Activated naive CD8-positive, alpha-beta T cell treated with anti-CD3 and anti-CD28 coated beads, Interleukin-2, amount 10 ng/mL, durations not matched to agents 7 days and 5 days (primary cell): ENCODE data around the gene EZH1. TPM values are rescaled to one million over a fixed set of nuclear protein-coding genes. Genes with fewer than 3 reads are reported as not detected.

Source experiments
- ATAC-seq: fragments of 150-1000 bp; cut with Tn5 transposase; one replicate; pipeline ENCODE4 v1.10.0; 2021; ENCODE audit warnings: low read depth, moderate library complexity
- POLR2A ChIA-PET: fragments of 350-600 bp; sonication (Branson Sonifier 250); formaldehyde crosslinking; loops from one replicate; lab custom pipeline; 2021; ENCODE audit warnings: antibody characterized with exemption; lab: Charles Lee
- DNase-seq: peaks from one replicate; pipeline ENCODE4 v3.0.0; 2021
- H3K27ac Mint-ChIP-seq: one replicate; pipeline ENCODE4 v1.8.0; 2022; ENCODE audit warnings: mild to moderate bottlenecking, mixed read lengths
- H3K27me3 Mint-ChIP-seq: one replicate; pipeline ENCODE4 v1.8.0; 2022; ENCODE audit warnings: mild to moderate bottlenecking, moderate library complexity, mixed read lengths
- H3K36me3 Mint-ChIP-seq: one replicate; pipeline ENCODE4 v1.8.0; 2021; ENCODE audit warnings: mild to moderate bottlenecking, mixed read lengths
- H3K4me1 Mint-ChIP-seq: one replicate; pipeline ENCODE4 v1.8.0; 2021; ENCODE audit warnings: mixed read lengths
- H3K4me3 Mint-ChIP-seq: one replicate; pipeline ENCODE4 v1.8.0; 2022; ENCODE audit warnings: mild to moderate bottlenecking, moderate library complexity, mixed read lengths
- H3K9me3 Mint-ChIP-seq: one replicate; pipeline ENCODE4 v1.8.0; 2021; ENCODE audit warnings: mixed read lengths
- total RNA-seq, 2 experiments: library from RNA; stranded (reverse); gene quantifications; one replicate each; pipeline ENCODE4 v1.2.3, GENCODE V29; 2021

The EZH1 gene
- total RNA-seq, 2 experiments from 2014 or later: 83.1 to 98.4 TPM

GRCh38 chr17:42725143-42725542 is 19.7 kb downstream of the EZH1 start:
- POLR2A ChIA-PET: interaction anchor here (0.5 to 0.9 kb wide), 3 partner anchors 39 to 204 kb away, joined by 3 to 4 read pairs (median 4); partner anchors contain the start of gene VPS25
- Mint-ChIP-seq H3K27ac (no peak overlapping the region), H3K36me3 (peaks cover 23% of the 10 kb centered on the region), H3K9me3 (no peaks in the 10 kb centered on the region), H3K4me1 (no peaks in the 10 kb centered on the region), H3K4me3 (no peak overlapping the region), H3K27me3 (no peaks in the 10 kb centered on the region)
- DNase-seq (no peak), ATAC-seq (no peak)

- Mint-ChIP-seq H3K4me3 (no peak overlapping the region), H3K9me3 (no peaks in the 10 kb centered on the region), H3K27me3 (no peaks in the 10 kb centered on the region), H3K4me1 (no peaks in the 10 kb centered on the region), H3K27ac (no peak overlapping the region), H3K36me3 (peaks cover 30% of the 10 kb centered on the region)
- no peak for DNase-seq
- no peak for ATAC-seq
- POLR2A ChIA-PET: no interaction called here
Measured at GRCh38 chr17:42723636-42724035, 21.2 kb downstream of the EZH1 start.

- peaks cover 37% of the 10 kb centered on the region for H3K36me3 Mint-ChIP-seq
- H3K9me3 Mint-ChIP-seq: no peaks in the 10 kb centered on the region
- no peak overlapping the region for H3K4me3 Mint-ChIP-seq
- H3K27me3 Mint-ChIP-seq: no peaks in the 10 kb centered on the region
- DNase-seq (no peak), ATAC-seq (peak; percentile 76)
- POLR2A ChIA-PET: no interaction called here
- H3K27ac Mint-ChIP-seq: no peak overlapping the region
- H3K4me1 Mint-ChIP-seq: no peaks in the 10 kb centered on the region
Measured at GRCh38 chr17:42720996-42721583, 23.8 kb downstream of the EZH1 start.

GRCh38 chr17:42709561-42709960 is 35.3 kb downstream of the EZH1 start:
- POLR2A ChIA-PET: interaction anchor here (0.7 kb wide), 1 partner anchor 102 kb away, joined by 3 read pairs; no protein-coding TSS in a partner anchor
- ATAC-seq (no peak), DNase-seq (no peak)
- H3K36me3 Mint-ChIP-seq: peaks cover 41% of the 10 kb centered on the region
- no peak overlapping the region for H3K4me3 Mint-ChIP-seq
- peaks cover 14% of the 10 kb centered on the region for H3K4me1 Mint-ChIP-seq
- no peak overlapping the region for H3K27ac Mint-ChIP-seq
- no peaks in the 10 kb centered on the region for H3K27me3 Mint-ChIP-seq
- H3K9me3 Mint-ChIP-seq: no peaks in the 10 kb centered on the region

- Mint-ChIP-seq H3K9me3 (no peaks in the 10 kb centered on the region), H3K36me3 (peaks cover 49% of the 10 kb centered on the region), H3K27ac (no peak overlapping the region), H3K27me3 (no peaks in the 10 kb centered on the region), H3K4me3 (no peak overlapping the region), H3K4me1 (peaks cover 17% of the 10 kb centered on the region)
- no peak for ATAC-seq
- POLR2A ChIA-PET: no interaction called here
- DNase-seq: no peak
Measured at GRCh38 chr17:42708588-42708987, 36.3 kb downstream of the EZH1 start.

GRCh38 chr17:42706732-42707131 is 38.1 kb downstream of the EZH1 start:
- Mint-ChIP-seq H3K27ac (no peak overlapping the region), H3K4me1 (peaks cover 17% of the 10 kb centered on the region)

GRCh38 chr17:42704837-42705494 is 39.9 kb downstream of the EZH1 start:
- no peaks in the 10 kb centered on the region for H3K27me3 Mint-ChIP-seq
- ATAC-seq (peak; percentile 62), DNase-seq (no peak)
- H3K4me3 Mint-ChIP-seq: no peak overlapping the region
- H3K27ac Mint-ChIP-seq: no peak overlapping the region
- POLR2A ChIA-PET: no interaction called here
- H3K9me3 Mint-ChIP-seq: no peaks in the 10 kb centered on the region
- H3K36me3 Mint-ChIP-seq: peaks cover 52% of the 10 kb centered on the region
- peaks cover 17% of the 10 kb centered on the region for H3K4me1 Mint-ChIP-seq

More at GRCh38 chr17:42706732-42707131, 38.1 kb downstream of the EZH1 start:
- ATAC-seq (peak; percentile 30), DNase-seq (no peak)
- Mint-ChIP-seq H3K36me3 (peaks cover 52% of the 10 kb centered on the region), H3K27me3 (no peaks in the 10 kb centered on the region), H3K9me3 (no peaks in the 10 kb centered on the region), H3K4me3 (no peak overlapping the region)
- POLR2A ChIA-PET: no interaction called here

GRCh38 chr17:42704490-42704836 is 40.4 kb downstream of the EZH1 start:
- Mint-ChIP-seq H3K4me1 (peaks cover 17% of the 10 kb centered on the region), H3K36me3 (peaks cover 47% of the 10 kb centered on the region), H3K4me3 (peak overlapping the region; percentile 1), H3K9me3 (no peaks in the 10 kb centered on the region), H3K27ac (no peak overlapping the region), H3K27me3 (no peaks in the 10 kb centered on the region)
- DNase-seq (no peak), ATAC-seq (no peak)
- POLR2A ChIA-PET: no interaction called here

GRCh38 chr17:42702446-42702845 is 42.4 kb downstream of the EZH1 start:
- H3K4me3 Mint-ChIP-seq: no peak overlapping the region
- POLR2A ChIA-PET: no interaction called here
- H3K27me3 Mint-ChIP-seq: no peaks in the 10 kb centered on the region

GRCh38 chr17:42700586-42701289 is 44.1 kb downstream of the EZH1 start:
- POLR2A ChIA-PET: no interaction called here
- H3K36me3 Mint-ChIP-seq: peaks cover 30% of the 10 kb centered on the region
- H3K4me3 Mint-ChIP-seq: no peak overlapping the region
- ATAC-seq: no peak
- no peaks in the 10 kb centered on the region for H3K9me3 Mint-ChIP-seq
- H3K27ac Mint-ChIP-seq: no peak overlapping the region
- DNase-seq: no peak
- H3K27me3 Mint-ChIP-seq: no peaks in the 10 kb centered on the region
- peaks cover 8% of the 10 kb centered on the region for H3K4me1 Mint-ChIP-seq

More at GRCh38 chr17:42702446-42702845, 42.4 kb downstream of the EZH1 start:
- H3K36me3 Mint-ChIP-seq: peaks cover 40% of the 10 kb centered on the region
- peaks cover 13% of the 10 kb centered on the region for H3K4me1 Mint-ChIP-seq
- no peaks in the 10 kb centered on the region for H3K9me3 Mint-ChIP-seq
- ATAC-seq (no peak), DNase-seq (no peak)
- no peak overlapping the region for H3K27ac Mint-ChIP-seq

GRCh38 chr17:42699415-42699740 is 45.5 kb downstream of the EZH1 start:
- H3K27ac Mint-ChIP-seq: no peak overlapping the region
- ATAC-seq (no peak), DNase-seq (no peak)
- H3K36me3 Mint-ChIP-seq: peaks cover 22% of the 10 kb centered on the region
- no peak overlapping the region for H3K4me3 Mint-ChIP-seq
- no peaks in the 10 kb centered on the region for H3K27me3 Mint-ChIP-seq
- peaks cover under 1% of the 10 kb centered on the region for H3K4me1 Mint-ChIP-seq
- H3K9me3 Mint-ChIP-seq: no peaks in the 10 kb centered on the region
- POLR2A ChIA-PET: interaction anchor here (1.0 kb wide), 1 partner anchor 16 kb away, joined by 3 read pairs; no protein-coding TSS in a partner anchor

- Mint-ChIP-seq H3K27ac (no peak overlapping the region), H3K27me3 (no peaks in the 10 kb centered on the region), H3K36me3 (peaks cover 18% of the 10 kb centered on the region), H3K9me3 (no peaks in the 10 kb centered on the region), H3K4me3 (no peak overlapping the region), H3K4me1 (no peaks in the 10 kb centered on the region)
- ATAC-seq (no peak), DNase-seq (no peak)
- POLR2A ChIA-PET: interaction anchor here (0.9 kb wide), 1 partner anchor 28 kb away, joined by 3 read pairs; no protein-coding TSS in a partner anchor
Measured at GRCh38 chr17:42698736-42699414, 46.0 kb downstream of the EZH1 start.

- ATAC-seq: no peak
- Mint-ChIP-seq H3K4me1 (no peaks in the 10 kb centered on the region), H3K36me3 (peaks cover 6% of the 10 kb centered on the region), H3K27me3 (peaks cover 2% of the 10 kb centered on the region), H3K4me3 (no peak overlapping the region), H3K27ac (no peak overlapping the region), H3K9me3 (no peaks in the 10 kb centered on the region)
- DNase-seq: no peak
- POLR2A ChIA-PET: no interaction called here
Measured at GRCh38 chr17:42697108-42697811, 47.6 kb downstream of the EZH1 start.
